ENCODE measurements around the gene HTR4.

Gene HTR4

GRCh38 chr5:148636353-148636752 lies 18.0 kb downstream of the HTR4 start:
- Histone ChIP-seq H3K36me3 (ENCODE audit: control insufficient read depth, insufficient read depth, low read length) (no peaks in the 10 kb centered on the region), H4K5ac (ENCODE audit: low read length) (no peak overlapping the region), H3K4ac (ENCODE audit: low read depth, low read length) (no peak overlapping the region), H2BK15ac (replicated peaks; ENCODE audit: low read depth) (no peak overlapping the region), H2BK5ac (ENCODE audit: low read length) (no peak overlapping the region), H3K27ac (ENCODE audit: low read depth, low read length) (no peak overlapping the region), H4K8ac (ENCODE audit: low read depth, low read length) (no peak overlapping the region), H3K56ac (ENCODE audit: low read length) (no peak overlapping the region), H3K79me1 (ENCODE audit: low read length) (no peaks in the 10 kb centered on the region), H3K23ac (ENCODE audit: low read length) (no peak overlapping the region), H3K79me2 (ENCODE audit: control insufficient read depth, insufficient read depth, low read length) (no peaks in the 10 kb centered on the region), H3K9ac (ENCODE audit: low read length) (no peak overlapping the region), H3K4me2 (ENCODE audit: low read length) (no peak overlapping the region), H3K27me3 (ENCODE audit: insufficient read depth, low read length, poor library complexity) (no peaks in the 10 kb centered on the region), H3K18ac (ENCODE audit: low read length) (no peak overlapping the region), H2BK120ac (ENCODE audit: low read depth, low read length) (no peak overlapping the region), H2AK5ac (ENCODE audit: low read length) (no peak overlapping the region), H3K4me1 (ENCODE audit: control insufficient read depth, low read depth, low read length) (peaks cover 2% of the 10 kb centered on the region), H3K4me3 (ENCODE audit: low read length) (no peak overlapping the region)
- no CpG with 5 or more reads among the region's 3 CpGs for WGBS (ENCODE audit: extremely low coverage, insufficient coverage, low lambda C conversion rate)
- DNase-seq = no peak

DNA sequence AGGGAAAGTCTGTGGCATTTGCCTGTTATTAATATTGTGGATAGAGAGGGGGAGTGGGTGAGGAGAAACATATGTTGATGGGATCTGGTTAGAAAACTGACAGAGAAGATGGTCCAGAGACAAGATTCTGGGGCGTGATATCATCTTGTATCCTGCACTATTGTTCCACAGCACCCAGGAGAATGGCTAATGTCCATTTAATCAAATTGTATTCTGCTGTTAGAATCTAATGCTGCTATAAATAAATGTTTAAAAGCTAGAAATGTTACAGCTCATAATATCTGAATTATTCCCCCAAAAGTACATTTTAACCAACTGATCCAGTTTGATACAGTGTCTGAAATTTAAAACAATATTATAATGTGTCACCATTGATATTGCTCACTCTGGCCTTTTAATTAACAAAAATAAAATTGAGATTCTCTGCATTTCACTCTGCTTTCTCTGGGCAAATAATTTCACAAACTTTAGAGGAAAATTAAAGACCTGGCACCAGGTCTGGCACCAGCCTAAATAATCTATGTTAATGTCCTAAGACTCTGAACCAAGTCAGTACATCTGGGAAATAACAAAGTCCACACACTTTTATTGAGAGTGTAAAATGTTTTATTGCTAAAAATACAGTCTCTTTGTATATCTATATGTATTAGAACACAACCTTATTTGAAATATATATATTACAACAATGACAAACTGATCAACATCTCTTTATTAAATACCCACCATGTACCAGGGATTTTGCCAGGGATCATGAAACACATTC lies 18.8 kb downstream of the HTR4 start:
- Histone ChIP-seq H3K4me3 (ENCODE audit: low read length) (no peak overlapping the region), H3K4me2 (ENCODE audit: low read length) (no peak overlapping the region), H3K27ac (ENCODE audit: low read depth, low read length) (no peak overlapping the region), H3K79me1 (ENCODE audit: low read length) (no peaks in the 10 kb centered on the region), H2BK120ac (ENCODE audit: low read depth, low read length) (no peak overlapping the region), H2BK5ac (ENCODE audit: low read length) (no peak overlapping the region), H3K56ac (ENCODE audit: low read length) (no peak overlapping the region), H3K4me1 (ENCODE audit: control insufficient read depth, low read depth, low read length) (no peaks in the 10 kb centered on the region), H3K27me3 (ENCODE audit: insufficient read depth, low read length, poor library complexity) (no peaks in the 10 kb centered on the region), H3K36me3 (ENCODE audit: control insufficient read depth, insufficient read depth, low read length) (no peaks in the 10 kb centered on the region), H3K79me2 (ENCODE audit: control insufficient read depth, insufficient read depth, low read length) (no peaks in the 10 kb centered on the region), H3K18ac (ENCODE audit: low read length) (no peak overlapping the region), H2BK15ac (replicated peaks; ENCODE audit: low read depth) (no peak overlapping the region), H3K23ac (ENCODE audit: low read length) (no peak overlapping the region), H3K9ac (ENCODE audit: low read length) (no peak overlapping the region), H2AK5ac (ENCODE audit: low read length) (no peak overlapping the region), H4K8ac (ENCODE audit: low read depth, low read length) (no peak overlapping the region), H4K5ac (ENCODE audit: low read length) (no peak overlapping the region), H3K4ac (ENCODE audit: low read depth, low read length) (no peak overlapping the region)
- WGBS (ENCODE audit: extremely low coverage, insufficient coverage, low lambda C conversion rate) = no CpG with 5 or more reads among the region's 1 CpG
- no peak for DNase-seq

DNA sequence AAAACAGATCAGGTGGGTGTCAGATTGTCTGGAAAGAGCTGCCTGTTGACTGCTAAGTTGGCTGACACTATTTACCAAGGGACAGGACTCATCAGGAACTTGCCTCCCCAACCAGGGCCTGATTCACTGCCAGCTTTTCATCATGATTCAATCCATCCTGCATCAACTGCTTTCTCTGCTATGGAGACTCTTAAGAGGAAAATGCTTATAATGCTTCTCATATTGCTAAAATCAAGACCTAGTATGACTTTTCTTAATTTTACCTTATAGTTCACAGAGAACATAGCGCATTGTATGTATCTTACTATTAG lies 21.3 kb downstream of the HTR4 start:
- no peaks in the 10 kb centered on the region for H3K79me2 ChIP-seq (ENCODE audit: control insufficient read depth, insufficient read depth, low read length)
- no peak overlapping the region for H2BK15ac ChIP-seq (replicated peaks; ENCODE audit: low read depth)
- no peak overlapping the region for H2AK5ac ChIP-seq (ENCODE audit: low read length)
- no peak overlapping the region for H2BK5ac ChIP-seq (ENCODE audit: low read length)
- no peaks in the 10 kb centered on the region for H3K79me1 ChIP-seq (ENCODE audit: low read length)
- no peak overlapping the region for H3K4me2 ChIP-seq (ENCODE audit: low read length)
- DNase-seq = no peak
- H3K4me1 ChIP-seq (ENCODE audit: control insufficient read depth, low read depth, low read length) = no peaks in the 10 kb centered on the region
- no peak overlapping the region for H3K56ac ChIP-seq (ENCODE audit: low read length)
- H3K27ac ChIP-seq (ENCODE audit: low read depth, low read length) = no peak overlapping the region
- no peaks in the 10 kb centered on the region for H3K36me3 ChIP-seq (ENCODE audit: control insufficient read depth, insufficient read depth, low read length)
- H4K5ac ChIP-seq (ENCODE audit: low read length) = no peak overlapping the region
- H3K27me3 ChIP-seq (ENCODE audit: insufficient read depth, low read length, poor library complexity) = no peaks in the 10 kb centered on the region
- no peak overlapping the region for H4K8ac ChIP-seq (ENCODE audit: low read depth, low read length)
- H3K4me3 ChIP-seq (ENCODE audit: low read length) = no peak overlapping the region
- H3K9ac ChIP-seq (ENCODE audit: low read length) = no peak overlapping the region
- no peak overlapping the region for H3K18ac ChIP-seq (ENCODE audit: low read length)
- WGBS (ENCODE audit: extremely low coverage, insufficient coverage, low lambda C conversion rate) = no CpG with 5 or more reads among the region's 1 CpG
- no peak overlapping the region for H3K4ac ChIP-seq (ENCODE audit: low read depth, low read length)
- H2BK120ac ChIP-seq (ENCODE audit: low read depth, low read length) = no peak overlapping the region
- no peak overlapping the region for H3K23ac ChIP-seq (ENCODE audit: low read length)

DNA sequence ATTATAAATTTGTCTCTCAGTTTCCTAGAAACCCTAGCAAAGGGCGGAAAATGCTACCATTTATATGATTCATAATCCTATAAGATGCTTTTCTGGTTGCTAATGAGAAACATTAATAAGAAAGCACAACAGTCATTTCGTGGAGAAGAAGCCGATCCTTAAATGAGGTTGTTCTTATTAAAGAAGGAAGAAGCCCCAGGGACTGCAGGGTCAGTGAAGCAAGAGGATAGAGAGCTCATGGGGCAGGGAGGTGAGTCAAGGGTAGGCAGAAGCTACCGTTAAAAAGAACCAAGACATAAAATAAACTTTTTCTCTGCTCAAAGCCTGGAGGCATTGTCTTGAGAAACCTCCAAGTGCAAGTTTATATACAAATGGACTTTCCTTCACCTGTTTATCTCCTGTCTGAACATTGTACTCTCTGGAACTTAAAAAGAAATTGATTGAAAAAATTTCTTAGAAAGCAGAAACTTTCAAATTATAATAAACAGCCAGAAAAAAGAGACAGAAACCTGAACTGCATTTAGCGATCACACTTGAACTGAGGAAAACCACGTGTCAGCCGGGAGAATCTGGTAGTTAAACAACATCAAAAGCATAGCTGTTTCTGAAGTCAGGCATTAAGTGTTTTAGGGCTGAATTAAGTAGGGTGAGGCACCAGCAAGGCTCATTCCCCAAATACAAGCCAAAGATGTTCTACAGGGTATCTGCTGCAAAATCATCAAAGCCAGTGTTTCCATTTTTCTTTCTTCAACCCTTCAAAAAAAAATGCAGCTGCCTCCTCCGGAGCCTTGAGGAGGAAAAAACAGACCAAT lies 21.9 kb downstream of the HTR4 start:
- H3K4ac ChIP-seq (ENCODE audit: low read depth, low read length) = no peak overlapping the region
- no peak overlapping the region for H3K4me3 ChIP-seq (ENCODE audit: low read length)
- H3K36me3 ChIP-seq (ENCODE audit: control insufficient read depth, insufficient read depth, low read length) = no peaks in the 10 kb centered on the region
- H3K79me1 ChIP-seq (ENCODE audit: low read length) = no peaks in the 10 kb centered on the region
- H3K23ac ChIP-seq (ENCODE audit: low read length) = no peak overlapping the region
- no peak overlapping the region for H3K18ac ChIP-seq (ENCODE audit: low read length)
- no peak overlapping the region for H2AK5ac ChIP-seq (ENCODE audit: low read length)
- no peak overlapping the region for H3K56ac ChIP-seq (ENCODE audit: low read length)
- H2BK120ac ChIP-seq (ENCODE audit: low read depth, low read length) = peak overlapping the region; percentile 28
- no peak overlapping the region for H2BK15ac ChIP-seq (replicated peaks; ENCODE audit: low read depth)
- no peak overlapping the region for H4K8ac ChIP-seq (ENCODE audit: low read depth, low read length)
- no peaks in the 10 kb centered on the region for H3K4me1 ChIP-seq (ENCODE audit: control insufficient read depth, low read depth, low read length)
- no peak overlapping the region for H3K9ac ChIP-seq (ENCODE audit: low read length)
- H3K79me2 ChIP-seq (ENCODE audit: control insufficient read depth, insufficient read depth, low read length) = no peaks in the 10 kb centered on the region
- DNase-seq = no peak
- no peak overlapping the region for H3K27ac ChIP-seq (ENCODE audit: low read depth, low read length)
- H4K5ac ChIP-seq (ENCODE audit: low read length) = no peak overlapping the region
- no peak overlapping the region for H3K4me2 ChIP-seq (ENCODE audit: low read length)
- no CpG with 5 or more reads among the region's 8 CpGs for WGBS (ENCODE audit: extremely low coverage, insufficient coverage, low lambda C conversion rate)
- no peaks in the 10 kb centered on the region for H3K27me3 ChIP-seq (ENCODE audit: insufficient read depth, low read length, poor library complexity)
- H2BK5ac ChIP-seq (ENCODE audit: low read length) = no peak overlapping the region

DNA sequence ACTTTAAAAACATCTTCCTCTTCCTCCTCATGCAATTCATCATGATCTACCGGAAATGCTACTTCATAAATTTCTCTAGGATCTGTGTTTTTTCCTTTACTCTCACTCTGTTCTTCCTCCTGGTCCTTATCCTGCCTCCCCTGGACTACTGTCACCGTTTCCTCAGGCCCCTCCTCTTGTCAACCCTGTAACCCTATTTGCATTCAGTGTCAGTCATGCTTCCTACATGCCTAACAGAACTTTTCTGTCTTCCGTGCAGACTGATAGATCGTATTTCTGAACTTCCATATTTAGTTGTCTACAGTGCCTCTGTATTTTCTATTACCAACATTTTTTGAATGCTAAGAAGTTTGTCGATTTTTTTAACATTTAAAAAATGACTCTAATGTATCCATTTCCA lies 27.3 kb downstream of the HTR4 start:
- Histone ChIP-seq H3K79me1 (ENCODE audit: low read length) (no peaks in the 10 kb centered on the region), H3K27ac (ENCODE audit: low read depth, low read length) (no peak overlapping the region), H4K8ac (ENCODE audit: low read depth, low read length) (no peak overlapping the region), H3K4me1 (ENCODE audit: control insufficient read depth, low read depth, low read length) (peaks cover 2% of the 10 kb centered on the region), H3K9ac (ENCODE audit: low read length) (no peak overlapping the region), H3K18ac (ENCODE audit: low read length) (no peak overlapping the region), H3K36me3 (ENCODE audit: control insufficient read depth, insufficient read depth, low read length) (no peaks in the 10 kb centered on the region), H2BK120ac (ENCODE audit: low read depth, low read length) (no peak overlapping the region), H3K27me3 (ENCODE audit: insufficient read depth, low read length, poor library complexity) (no peaks in the 10 kb centered on the region), H2BK15ac (replicated peaks; ENCODE audit: low read depth) (no peak overlapping the region), H2BK5ac (ENCODE audit: low read length) (no peak overlapping the region), H3K4ac (ENCODE audit: low read depth, low read length) (no peak overlapping the region), H3K4me3 (ENCODE audit: low read length) (no peak overlapping the region), H3K4me2 (ENCODE audit: low read length) (no peak overlapping the region), H4K5ac (ENCODE audit: low read length) (no peak overlapping the region), H3K79me2 (ENCODE audit: control insufficient read depth, insufficient read depth, low read length) (no peaks in the 10 kb centered on the region), H2AK5ac (ENCODE audit: low read length) (no peak overlapping the region), H3K56ac (ENCODE audit: low read length) (no peak overlapping the region), H3K23ac (ENCODE audit: low read length) (no peak overlapping the region)
- WGBS (ENCODE audit: extremely low coverage, insufficient coverage, low lambda C conversion rate) = no CpG with 5 or more reads among the region's 5 CpGs
- no peak for DNase-seq
